Dendritic cell treated with granulocyte-macrophage colony-stimulating factor and Interleukin-4, amounts not matched to agents 40 ng/mL and 50 ng/mL, for 4 days (primary cell): ENCODE results near the gene RPA3.

ENCODE experiments used
- H3K27ac Mint-ChIP-seq: one replicate; pipeline ENCODE4 v1.8.0; 2022; ENCODE audit warnings: mild to moderate bottlenecking, mixed read lengths
- H3K27me3 Mint-ChIP-seq: one replicate; pipeline ENCODE4 v1.8.0; 2022; ENCODE audit warnings: mild to moderate bottlenecking, mixed read lengths
- H3K36me3 Mint-ChIP-seq: one replicate; pipeline ENCODE4 v1.8.0; 2022; ENCODE audit warnings: low read depth, mixed read lengths
- H3K4me1 Mint-ChIP-seq: one replicate; pipeline ENCODE4 v1.8.0; 2022; ENCODE audit warnings: low read depth, mixed read lengths
- H3K4me3 Mint-ChIP-seq: one replicate; pipeline ENCODE4 v1.8.0; 2022; ENCODE audit warnings: mild to moderate bottlenecking, moderate library complexity, mixed read lengths
- H3K9me3 Mint-ChIP-seq: one replicate; pipeline ENCODE4 v1.8.0; 2022; ENCODE audit warnings: mixed read lengths
- intact Hi-C: fragments of 100-400 bp; cut with micrococcal nuclease; formaldehyde crosslinking; loops from one replicate; pipeline ENCODE4 v1.15.0; 2022

Gene RPA3

DNA sequence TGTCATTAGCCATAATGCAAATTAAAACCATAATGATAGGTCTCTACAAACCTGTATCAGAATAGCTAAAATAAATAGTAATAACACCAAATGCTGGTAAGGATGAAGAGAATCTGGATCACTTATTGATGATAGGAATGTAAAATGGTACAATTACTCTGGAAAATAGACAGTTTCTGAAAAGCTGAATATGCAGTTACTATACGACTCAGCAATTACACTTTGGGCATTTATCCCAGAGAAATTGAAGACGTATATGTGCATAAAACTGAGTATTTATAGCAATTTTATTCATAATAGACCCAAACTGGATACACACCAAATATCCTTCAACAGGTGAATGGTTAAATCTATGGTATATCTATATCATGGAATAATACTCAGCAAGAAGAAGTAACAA is 7.9 kb downstream of the RPA3 start:
- Mint-ChIP-seq H3K4me3 (no peak overlapping the region), H3K36me3 (no peaks in the 10 kb centered on the region), H3K9me3 (no peaks in the 10 kb centered on the region), H3K27ac (no peak overlapping the region), H3K27me3 (no peaks in the 10 kb centered on the region), H3K4me1 (peaks cover 20% of the 10 kb centered on the region)
- intact Hi-C loops: no loop called here

DNA sequence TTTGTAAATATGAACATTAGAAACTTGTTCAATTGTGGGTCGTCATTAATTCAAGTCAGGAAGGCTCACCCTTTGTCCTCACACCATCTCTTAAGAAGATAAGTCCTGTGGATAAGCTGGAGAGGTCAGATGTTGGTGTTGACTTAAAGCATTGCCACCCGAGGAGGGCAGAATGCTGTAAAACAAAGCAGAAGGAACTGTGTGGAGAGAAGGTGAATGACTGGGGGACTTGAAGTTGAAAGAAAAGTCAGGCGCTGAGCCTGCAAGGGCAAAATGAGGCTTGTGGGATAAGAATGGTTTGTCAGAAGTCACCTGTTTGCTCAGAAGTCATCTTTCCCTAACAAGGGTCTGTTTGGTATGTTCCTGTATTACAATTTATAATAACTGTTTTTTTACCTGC is 9.1 kb downstream of the RPA3 start:
- Mint-ChIP-seq H3K4me3 (no peak overlapping the region), H3K27ac (no peak overlapping the region), H3K27me3 (no peaks in the 10 kb centered on the region), H3K4me1 (peaks cover 20% of the 10 kb centered on the region), H3K9me3 (no peaks in the 10 kb centered on the region), H3K36me3 (no peaks in the 10 kb centered on the region)
- intact Hi-C loops: no loop called here

DNA sequence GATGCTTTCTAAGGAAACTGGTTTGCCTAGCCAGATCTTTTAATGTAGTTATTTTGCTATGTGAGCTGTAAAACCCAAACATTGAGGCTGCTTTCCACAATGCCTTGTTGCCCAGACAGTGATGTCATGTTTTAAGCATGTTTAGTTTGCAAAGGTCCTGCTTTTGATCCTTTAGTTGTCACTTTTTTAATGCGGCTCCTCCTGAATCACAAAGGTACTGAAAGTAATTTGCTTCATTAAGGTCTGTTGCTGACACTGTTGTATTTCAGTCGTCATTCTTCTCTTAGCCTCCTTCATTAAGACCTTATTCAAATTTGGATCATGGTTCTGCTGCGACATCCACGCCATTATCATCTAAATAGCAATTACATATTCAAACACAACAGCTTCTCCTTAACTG is 10.6 kb downstream of the RPA3 start:
- no peak overlapping the region for H3K27ac Mint-ChIP-seq
- no peak overlapping the region for H3K4me3 Mint-ChIP-seq
- no peaks in the 10 kb centered on the region for H3K36me3 Mint-ChIP-seq
- H3K9me3 Mint-ChIP-seq: no peaks in the 10 kb centered on the region
- H3K27me3 Mint-ChIP-seq: no peaks in the 10 kb centered on the region
- intact Hi-C loops: no loop called here
- peaks cover 14% of the 10 kb centered on the region for H3K4me1 Mint-ChIP-seq

DNA sequence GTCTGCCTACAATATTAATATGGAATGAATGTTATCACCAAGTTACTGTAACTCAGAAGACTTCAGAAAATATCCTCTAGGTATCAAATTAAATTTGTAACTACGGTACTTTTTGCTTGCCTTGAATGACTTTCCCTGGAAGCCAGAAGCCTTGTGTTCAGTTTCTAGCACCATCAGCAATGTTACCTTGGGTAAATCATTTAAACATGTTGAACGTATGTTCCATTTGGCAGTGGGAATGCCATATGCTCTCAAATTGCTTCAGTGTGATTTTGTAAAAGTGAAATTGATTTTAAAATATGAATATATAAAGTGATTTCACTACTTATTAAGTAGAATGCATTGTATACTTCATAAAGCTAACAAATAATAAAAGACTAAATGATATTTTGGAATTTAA is 11.2 kb downstream of the RPA3 start:
- intact Hi-C loops: no loop called here
- H3K9me3 Mint-ChIP-seq: no peaks in the 10 kb centered on the region
- H3K36me3 Mint-ChIP-seq: no peaks in the 10 kb centered on the region
- no peak overlapping the region for H3K27ac Mint-ChIP-seq
- no peaks in the 10 kb centered on the region for H3K27me3 Mint-ChIP-seq
- H3K4me3 Mint-ChIP-seq: no peak overlapping the region
- H3K4me1 Mint-ChIP-seq: peaks cover 14% of the 10 kb centered on the region

DNA sequence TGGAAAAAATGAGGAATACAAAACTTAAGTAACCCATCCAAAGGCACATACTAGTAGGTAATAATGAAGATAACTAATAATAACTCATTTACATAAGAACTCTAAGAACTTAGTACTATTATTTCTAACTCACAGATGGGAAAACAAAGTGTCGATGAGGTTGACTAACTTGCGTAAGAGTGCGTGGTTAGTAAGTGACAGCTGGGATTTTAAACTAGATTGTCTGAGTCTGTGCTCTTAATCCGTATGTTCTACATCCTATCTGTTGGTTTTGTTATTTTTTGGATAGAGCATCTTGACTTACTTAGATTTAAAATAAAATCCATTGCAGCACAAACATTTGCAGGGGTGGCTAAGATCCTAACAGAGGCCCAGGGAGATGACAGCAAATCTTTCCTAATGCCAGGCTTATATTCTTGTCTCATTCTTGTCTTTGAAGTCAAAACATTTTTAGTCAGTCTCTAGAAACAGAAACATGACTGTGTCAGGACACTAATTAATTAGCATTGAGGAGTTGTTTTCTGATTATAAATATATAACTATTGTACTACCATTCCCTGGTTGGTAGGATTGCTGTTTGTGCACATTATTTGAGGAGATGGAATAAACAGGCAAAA is 11.7 kb downstream of the RPA3 start:
- no peaks in the 10 kb centered on the region for H3K36me3 Mint-ChIP-seq
- no peak overlapping the region for H3K27ac Mint-ChIP-seq
- no peak overlapping the region for H3K4me3 Mint-ChIP-seq
- H3K27me3 Mint-ChIP-seq: no peaks in the 10 kb centered on the region
- H3K9me3 Mint-ChIP-seq: no peaks in the 10 kb centered on the region
- intact Hi-C loops: no loop called here
- peaks cover 14% of the 10 kb centered on the region for H3K4me1 Mint-ChIP-seq

DNA sequence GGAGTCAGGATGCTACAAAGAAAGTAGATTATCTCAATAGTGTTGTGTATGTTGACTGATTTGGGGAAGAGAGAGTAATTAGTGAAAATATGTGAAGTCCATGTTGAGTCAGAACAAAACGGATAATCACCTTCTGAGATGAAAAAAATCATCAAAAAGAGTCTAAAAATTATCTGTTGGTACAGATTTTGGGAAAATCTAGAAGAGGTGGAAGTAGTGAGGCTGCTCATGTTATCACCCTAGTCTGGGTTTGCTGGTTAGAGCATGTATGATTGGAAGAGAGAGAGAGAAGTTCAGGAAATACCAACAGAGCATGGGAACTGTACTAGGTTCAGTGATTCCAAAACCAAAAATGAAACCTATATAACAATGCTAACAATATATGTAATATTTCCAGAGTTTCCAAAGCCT is 12.3 kb downstream of the RPA3 start:
- no peaks in the 10 kb centered on the region for H3K27me3 Mint-ChIP-seq
- no peaks in the 10 kb centered on the region for H3K36me3 Mint-ChIP-seq
- intact Hi-C loops: no loop called here
- H3K4me3 Mint-ChIP-seq: no peak overlapping the region
- H3K9me3 Mint-ChIP-seq: no peaks in the 10 kb centered on the region
- no peak overlapping the region for H3K27ac Mint-ChIP-seq
- H3K4me1 Mint-ChIP-seq: peaks cover 14% of the 10 kb centered on the region

DNA sequence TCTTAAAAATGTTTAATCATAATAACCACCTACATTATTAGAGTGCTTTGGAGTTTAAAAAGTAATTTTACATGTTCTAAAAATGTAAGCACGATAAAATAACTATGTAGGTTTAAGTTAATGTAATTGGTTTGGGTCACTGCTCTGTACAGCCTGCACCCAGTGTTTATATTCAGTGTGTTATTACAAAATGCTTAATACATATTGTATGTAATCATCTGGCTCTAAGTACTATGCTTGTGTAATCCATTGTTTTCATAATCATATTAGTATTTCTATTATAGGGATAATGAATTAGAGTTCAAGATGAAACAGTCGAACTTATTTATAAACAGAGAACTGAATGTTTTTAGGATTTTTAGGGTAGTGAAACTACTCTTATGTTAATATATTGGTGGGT is 13.1 kb downstream of the RPA3 start:
- Mint-ChIP-seq H3K4me1 (peaks cover 14% of the 10 kb centered on the region), H3K4me3 (no peak overlapping the region), H3K36me3 (no peaks in the 10 kb centered on the region), H3K9me3 (no peaks in the 10 kb centered on the region), H3K27ac (no peak overlapping the region), H3K27me3 (no peaks in the 10 kb centered on the region)
- intact Hi-C loops: no loop called here

DNA sequence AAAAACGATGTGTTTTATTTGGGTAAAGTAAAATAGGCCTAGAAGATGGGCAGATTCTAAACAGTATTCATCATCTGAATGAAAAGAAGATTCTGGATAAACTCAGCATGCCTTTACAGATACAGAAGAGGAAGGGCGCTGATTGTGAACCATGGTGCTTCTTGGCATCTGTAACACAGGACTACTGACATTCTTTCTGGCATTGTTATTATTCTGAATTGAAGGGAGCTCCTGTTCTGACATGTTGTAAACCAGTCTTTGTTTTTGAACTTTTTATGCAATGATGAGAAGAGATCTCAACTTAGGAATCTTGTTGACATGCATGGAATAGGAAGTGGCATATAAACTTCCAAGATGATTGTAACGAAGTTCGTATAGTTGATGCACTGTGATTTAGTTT is 13.5 kb downstream of the RPA3 start:
- Mint-ChIP-seq H3K4me1 (peaks cover 14% of the 10 kb centered on the region), H3K27ac (no peak overlapping the region), H3K4me3 (no peak overlapping the region), H3K27me3 (no peaks in the 10 kb centered on the region), H3K36me3 (no peaks in the 10 kb centered on the region), H3K9me3 (no peaks in the 10 kb centered on the region)
- intact Hi-C loops: no loop called here

DNA sequence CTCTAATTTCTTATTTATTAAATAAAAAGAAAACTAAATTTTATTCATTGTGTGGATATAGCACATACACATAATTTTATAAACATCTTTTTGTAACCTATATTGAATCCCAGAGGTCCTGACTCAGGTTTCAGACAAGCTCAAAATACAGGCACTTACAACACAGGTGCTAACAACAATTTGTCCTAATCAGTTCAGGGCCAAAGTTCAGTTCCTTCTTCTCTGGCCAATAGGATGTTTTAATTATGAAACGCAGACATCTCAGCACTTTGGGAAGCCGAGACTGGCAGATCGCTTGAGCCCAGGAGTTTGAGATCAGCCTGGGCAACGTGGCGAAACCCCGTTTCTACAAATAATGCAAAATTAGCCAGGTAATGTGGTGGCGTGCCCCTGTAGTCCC is 15.0 kb downstream of the RPA3 start:
- intact Hi-C loops: no loop called here
- Mint-ChIP-seq H3K36me3 (no peaks in the 10 kb centered on the region), H3K4me3 (no peak overlapping the region), H3K27me3 (no peaks in the 10 kb centered on the region), H3K4me1 (peaks cover 8% of the 10 kb centered on the region), H3K27ac (no peak overlapping the region), H3K9me3 (no peaks in the 10 kb centered on the region)

DNA sequence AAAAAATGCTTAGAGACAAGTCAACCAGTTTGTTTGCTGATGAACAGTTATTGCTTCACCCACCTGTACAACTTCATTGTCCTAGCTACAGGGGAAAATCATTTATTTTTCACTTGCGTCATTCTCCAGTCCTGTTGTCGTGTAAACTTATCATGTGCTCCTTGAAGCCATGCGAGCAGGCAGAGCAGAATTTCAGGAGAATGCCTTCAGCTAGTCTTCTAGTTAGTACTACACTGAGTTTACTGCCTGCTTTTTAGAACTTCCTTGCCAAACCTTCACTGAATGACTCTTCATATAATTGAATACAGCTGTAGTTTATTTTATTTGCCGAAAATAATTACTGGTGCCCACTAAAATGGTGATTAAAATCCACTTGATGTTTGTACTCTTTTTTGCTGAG is 15.6 kb downstream of the RPA3 start:
- Mint-ChIP-seq H3K9me3 (no peaks in the 10 kb centered on the region), H3K27me3 (no peaks in the 10 kb centered on the region), H3K4me1 (peaks cover 8% of the 10 kb centered on the region), H3K27ac (no peak overlapping the region), H3K36me3 (no peaks in the 10 kb centered on the region), H3K4me3 (no peak overlapping the region)
- intact Hi-C loops: no loop called here

DNA sequence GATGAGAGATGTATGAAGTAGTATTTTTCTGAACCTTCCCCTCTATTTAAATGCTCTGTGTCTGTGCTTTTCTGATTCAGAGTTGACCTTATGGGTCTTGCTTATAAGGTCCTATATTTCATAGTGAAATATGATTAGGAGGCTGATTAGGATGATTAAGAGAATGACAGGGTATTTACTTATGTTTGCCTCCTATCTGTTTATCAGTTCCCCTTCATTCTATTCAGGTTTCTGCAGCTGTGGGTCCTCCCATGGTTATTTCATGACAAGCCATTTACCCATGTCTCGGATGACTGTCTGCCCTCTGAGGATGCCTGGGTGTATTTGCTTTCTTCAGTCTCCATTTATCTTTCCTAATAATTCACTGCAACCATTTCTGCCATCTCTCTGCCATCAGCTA is 16.9 kb downstream of the RPA3 start:
- no peak overlapping the region for H3K4me3 Mint-ChIP-seq
- intact Hi-C loops: no loop called here
- H3K36me3 Mint-ChIP-seq: no peaks in the 10 kb centered on the region
- peaks cover 8% of the 10 kb centered on the region for H3K4me1 Mint-ChIP-seq
- no peaks in the 10 kb centered on the region for H3K9me3 Mint-ChIP-seq
- H3K27me3 Mint-ChIP-seq: no peaks in the 10 kb centered on the region
- no peak overlapping the region for H3K27ac Mint-ChIP-seq

DNA sequence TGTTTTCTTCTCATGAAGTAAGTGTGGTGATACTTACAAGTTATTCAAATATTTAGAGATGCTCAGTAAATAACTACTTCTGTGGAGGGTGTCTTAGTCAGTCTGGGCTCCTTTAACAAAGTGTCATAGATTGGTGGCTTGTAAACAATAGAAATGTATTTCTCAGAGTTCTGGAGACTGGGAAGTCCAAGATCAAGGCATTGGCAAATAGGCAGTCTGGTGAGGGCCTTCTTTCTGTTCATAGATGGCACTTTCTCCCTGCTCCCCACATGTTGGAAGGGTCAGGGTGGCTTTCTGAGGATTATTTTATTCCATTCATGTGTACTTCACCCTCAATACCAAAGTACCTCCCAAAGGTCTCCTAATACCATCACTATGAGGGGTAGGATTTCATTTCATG is 18.4 kb downstream of the RPA3 start:
- Mint-ChIP-seq H3K27ac (no peak overlapping the region), H3K9me3 (no peaks in the 10 kb centered on the region)

DNA sequence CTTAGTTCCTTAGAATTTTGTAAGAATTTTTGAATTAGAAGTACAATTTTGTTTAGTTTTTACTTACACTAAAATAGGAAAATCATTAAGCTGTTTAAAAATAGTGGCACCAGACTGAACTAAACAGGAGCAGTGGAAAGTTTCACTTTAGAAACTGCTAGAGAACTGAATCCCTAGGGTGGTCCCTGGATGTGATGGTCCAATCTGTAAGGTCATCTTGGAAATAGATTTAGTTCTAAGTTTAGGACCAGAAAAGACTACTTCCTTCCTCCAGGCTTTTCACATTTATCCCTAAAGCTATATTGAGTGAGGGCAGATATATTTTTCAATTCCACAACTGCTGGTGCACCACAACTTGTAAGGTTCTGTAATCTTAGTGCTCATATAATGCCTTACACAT is 19.0 kb downstream of the RPA3 start:
- peaks cover 5% of the 10 kb centered on the region for H3K9me3 Mint-ChIP-seq
- H3K36me3 Mint-ChIP-seq: peaks cover 6% of the 10 kb centered on the region
- H3K27me3 Mint-ChIP-seq: no peaks in the 10 kb centered on the region
- H3K27ac Mint-ChIP-seq: no peak overlapping the region
- intact Hi-C loops: no loop called here
- H3K4me3 Mint-ChIP-seq: no peak overlapping the region
- peaks cover 7% of the 10 kb centered on the region for H3K4me1 Mint-ChIP-seq

More for the DNA sequence above, 18.4 kb downstream of the RPA3 start:
- Mint-ChIP-seq H3K4me1 (peaks cover 1% of the 10 kb centered on the region), H3K27me3 (no peaks in the 10 kb centered on the region), H3K4me3 (no peak overlapping the region), H3K36me3 (peaks cover under 1% of the 10 kb centered on the region)
- intact Hi-C loops: no loop called here

DNA sequence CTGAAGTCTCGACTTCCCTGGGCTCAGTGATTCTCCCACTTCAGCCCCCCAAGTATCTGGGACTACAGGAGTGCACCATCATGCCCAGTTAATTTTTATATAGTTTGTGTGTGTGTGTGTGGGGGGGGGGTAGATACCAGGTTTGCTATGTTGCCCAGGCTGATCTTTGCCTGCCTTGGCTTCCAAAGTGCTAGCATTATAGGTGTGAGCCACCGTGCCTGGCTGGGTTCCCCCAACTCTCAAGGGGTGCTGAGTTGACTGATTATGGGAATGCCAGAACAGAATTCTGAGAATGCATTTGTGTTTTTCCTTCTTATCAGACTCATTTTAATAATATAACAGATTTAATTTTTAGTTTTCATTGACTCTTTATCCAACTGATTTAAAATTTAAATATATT is 19.5 kb downstream of the RPA3 start:
- intact Hi-C loops: no loop called here
- H3K4me1 Mint-ChIP-seq: peaks cover 8% of the 10 kb centered on the region
- H3K27me3 Mint-ChIP-seq: no peaks in the 10 kb centered on the region
- no peak overlapping the region for H3K27ac Mint-ChIP-seq
- H3K9me3 Mint-ChIP-seq: peaks cover 7% of the 10 kb centered on the region
- peaks cover 6% of the 10 kb centered on the region for H3K36me3 Mint-ChIP-seq
- no peak overlapping the region for H3K4me3 Mint-ChIP-seq

DNA sequence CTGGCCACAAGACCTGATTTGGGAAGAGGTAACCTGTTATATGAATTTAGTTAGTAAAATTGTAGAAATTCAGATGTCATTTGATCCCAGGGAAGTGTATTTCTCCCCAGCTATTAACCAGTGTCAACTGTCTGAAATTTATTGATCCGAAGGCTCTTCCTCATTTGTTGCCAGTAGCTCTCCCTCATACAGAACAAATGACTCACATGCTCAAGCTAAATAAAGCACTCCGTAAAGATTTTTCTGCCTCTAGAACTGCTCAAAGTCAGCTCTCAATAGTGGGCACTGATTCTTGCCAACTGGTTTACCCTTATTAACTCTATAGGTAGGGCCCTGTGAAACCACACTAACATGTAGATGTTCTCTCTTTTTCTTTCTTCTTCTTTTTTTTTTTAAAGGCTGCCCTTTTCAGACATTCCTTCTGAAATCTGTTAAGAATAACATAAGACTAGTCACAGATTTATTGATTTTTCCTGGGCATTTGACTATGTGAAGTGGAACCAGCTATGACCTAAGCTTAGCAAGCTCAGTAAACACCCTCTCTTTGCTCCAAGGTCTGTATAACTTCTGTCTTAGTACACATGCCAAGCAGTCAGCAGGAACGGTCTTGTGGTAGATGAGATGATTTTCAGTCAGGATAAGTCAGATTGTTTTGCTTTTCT is 21.8 kb downstream of the RPA3 start:
- no peak overlapping the region for H3K27ac Mint-ChIP-seq
- no peak overlapping the region for H3K4me3 Mint-ChIP-seq
- H3K36me3 Mint-ChIP-seq: peaks cover 6% of the 10 kb centered on the region
- H3K9me3 Mint-ChIP-seq: peaks cover 7% of the 10 kb centered on the region
- intact Hi-C loops: no loop called here
- H3K4me1 Mint-ChIP-seq: peaks cover 8% of the 10 kb centered on the region
- no peaks in the 10 kb centered on the region for H3K27me3 Mint-ChIP-seq
